Peyer's patch (tissue), 4 donors: ENCODE results near the gene TBL1X. TPM values are rescaled to one million over a fixed set of nuclear protein-coding genes. Genes with fewer than 3 reads are reported as not detected.

Experiments
- DNase-seq, 3 donors: peaks; one replicate each; pipeline ENCODE4 v3.0.0-alpha.2; 2017 to 2019
- H3K27ac ChIP-seq, 4 donors: fragments of 200-600 bp; sonication (generic); one replicate each; pipeline ENCODE4 v1.5.1; 2016 to 2019
- H3K27me3 ChIP-seq, 2 donors: fragments of 200-600 bp; sonication (generic); one replicate each; pipeline ENCODE4 v1.5.1; 2019
- H3K36me3 ChIP-seq, 3 donors: fragments of 200-600 bp; sonication (generic); one replicate each; pipeline ENCODE4 v1.5.1; 2016 to 2019
- H3K4me1 ChIP-seq, 4 donors: fragments of 200-600 bp; sonication (generic); one replicate each; pipeline ENCODE4 v1.5.1; 2016 to 2019
- H3K4me3 ChIP-seq, 4 donors: fragments of 200-600 bp; sonication (generic); 1 replicate in 3 of 4; 2 replicates in 1 of 4; pipeline ENCODE4 v1.5.1; 2016 to 2019; ENCODE audit warnings: mild to moderate bottlenecking in 1 of 4
- H3K9me3 ChIP-seq, 4 donors: fragments of 200-600 bp; sonication (generic); one replicate each; pipeline ENCODE4 v1.5.1; 2016 to 2019; ENCODE audit warnings: mild to moderate bottlenecking in 1 of 4
- POLR2A ChIP-seq, 2 donors: fragments of 450-650 bp; IDR thresholded peaks; one replicate each; pipeline ENCODE4 v1.5.1; 2017; ENCODE audit warnings: antibody characterized with exemption in 2 of 2, mild to moderate bottlenecking in 2 of 2, moderate library complexity in 2 of 2
- total RNA-seq, 4 donors: library from RNA; depleted of rRNA; stranded (reverse); fragments of >200 nt; gene quantifications; one replicate each; pipeline ENCODE4 v1.1.0, GENCODE V29; 2016
- TF ChIP-seq, protein P1 (sequence below), 6 experiments: fragments of 450-650 bp in 4 of 6; fragments of 200-600 bp in 2 of 6; sonication (generic) in 1 of 6; IDR thresholded peaks; one replicate each; pipeline ENCODE4 v1.5.1; 2017 to 2019; ENCODE audit warnings: antibody characterized with exemption in 6 of 6, mild to moderate bottlenecking in 3 of 6, moderate library complexity in 1 of 6

TBL1X gene
- total RNA-seq, 4 donors from 2014 or later = 3.9 to 29.7 (median 5.0) TPM

DNA sequence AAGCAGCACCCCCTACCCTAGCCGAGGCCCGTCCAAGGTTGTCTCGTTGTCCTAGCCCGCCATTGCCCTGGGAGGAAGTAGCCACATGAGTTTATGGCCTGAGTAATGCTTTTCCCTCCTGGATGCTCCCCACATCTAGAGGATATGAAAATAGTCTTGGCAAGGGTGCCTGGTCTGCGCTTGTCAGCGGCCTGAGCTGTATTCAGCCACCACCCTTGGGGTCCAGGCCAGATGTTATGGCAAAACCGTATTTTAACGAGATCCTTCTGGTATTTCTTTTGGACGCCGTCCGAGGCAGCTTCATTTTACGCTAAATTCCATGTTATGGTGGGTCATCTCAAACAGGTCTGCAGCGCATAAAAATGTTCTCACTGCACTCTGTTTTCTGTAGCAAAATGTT, 211.4 kb downstream of the TBL1X start:
- Histone ChIP-seq H3K27ac (no peak overlapping the region), H3K27me3 (no peaks in the 10 kb centered on the region), H3K4me3 (no peak overlapping the region), H3K36me3 (no peaks in the 10 kb centered on the region), H3K4me1 (no peaks in the 10 kb centered on the region), H3K9me3 (no peaks in the 10 kb centered on the region)
- TF ChIP-seq, protein P1, sequence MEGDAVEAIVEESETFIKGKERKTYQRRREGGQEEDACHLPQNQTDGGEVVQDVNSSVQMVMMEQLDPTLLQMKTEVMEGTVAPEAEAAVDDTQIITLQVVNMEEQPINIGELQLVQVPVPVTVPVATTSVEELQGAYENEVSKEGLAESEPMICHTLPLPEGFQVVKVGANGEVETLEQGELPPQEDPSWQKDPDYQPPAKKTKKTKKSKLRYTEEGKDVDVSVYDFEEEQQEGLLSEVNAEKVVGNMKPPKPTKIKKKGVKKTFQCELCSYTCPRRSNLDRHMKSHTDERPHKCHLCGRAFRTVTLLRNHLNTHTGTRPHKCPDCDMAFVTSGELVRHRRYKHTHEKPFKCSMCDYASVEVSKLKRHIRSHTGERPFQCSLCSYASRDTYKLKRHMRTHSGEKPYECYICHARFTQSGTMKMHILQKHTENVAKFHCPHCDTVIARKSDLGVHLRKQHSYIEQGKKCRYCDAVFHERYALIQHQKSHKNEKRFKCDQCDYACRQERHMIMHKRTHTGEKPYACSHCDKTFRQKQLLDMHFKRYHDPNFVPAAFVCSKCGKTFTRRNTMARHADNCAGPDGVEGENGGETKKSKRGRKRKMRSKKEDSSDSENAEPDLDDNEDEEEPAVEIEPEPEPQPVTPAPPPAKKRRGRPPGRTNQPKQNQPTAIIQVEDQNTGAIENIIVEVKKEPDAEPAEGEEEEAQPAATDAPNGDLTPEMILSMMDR (IDR thresholded peaks at IDR 0.05) = no peak
- TF ChIP-seq POLR2A (IDR thresholded peaks at IDR 0.05) = no peak
- DNase-seq = no peak

DNA sequence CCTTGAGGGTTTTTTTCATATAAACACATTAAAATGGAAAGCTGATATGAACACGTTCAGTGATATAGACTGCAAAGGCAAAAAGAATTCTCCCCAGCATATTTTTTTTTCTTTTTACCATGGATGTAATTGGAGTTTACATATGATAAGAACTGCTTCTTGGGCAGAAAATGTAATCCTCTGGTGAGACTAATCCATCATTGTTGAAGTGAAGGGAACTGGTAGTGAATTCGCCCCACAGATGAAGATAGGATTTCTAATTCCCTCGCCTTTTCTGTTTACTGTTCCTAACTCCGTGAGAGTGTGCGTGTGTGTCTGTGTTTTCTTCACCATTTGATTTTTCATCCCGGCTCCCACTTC, 211.9 kb downstream of the TBL1X start:
- TF ChIP-seq, protein P1 (IDR thresholded peaks at IDR 0.05) = no peak
- peak overlapping the region in 1 of 4 donors; percentile 41 for H3K27ac ChIP-seq

DNA sequence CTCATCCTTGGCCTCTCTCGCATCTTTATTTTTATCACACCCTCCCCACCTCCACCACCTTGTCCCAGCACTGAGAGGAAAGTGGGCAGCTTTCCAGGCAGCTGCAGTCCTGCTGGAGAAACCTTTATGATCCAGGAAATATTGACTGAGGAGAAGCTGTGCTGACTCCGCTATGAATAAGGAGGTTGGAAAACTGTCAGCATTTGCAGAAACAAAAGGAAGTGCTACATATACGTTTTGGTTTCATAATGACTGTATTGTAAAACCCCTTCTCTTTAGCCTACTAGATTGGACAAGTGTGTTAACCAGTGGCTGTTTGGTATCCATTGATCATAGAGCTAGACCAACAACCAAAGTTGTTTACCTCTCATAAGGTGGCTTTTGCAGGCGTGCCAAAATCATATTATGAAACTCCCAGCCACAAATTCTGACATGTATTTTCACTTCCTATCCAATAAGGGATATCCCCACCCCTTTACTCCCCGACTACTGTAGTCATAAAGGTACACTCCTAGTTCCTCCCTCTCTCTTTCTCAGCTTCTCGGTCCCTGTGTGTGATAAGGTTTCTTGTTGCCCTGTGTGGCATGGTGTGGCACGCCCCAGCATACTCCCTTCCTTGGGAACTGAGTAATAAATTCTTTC, 212.4 kb downstream of the TBL1X start:
- H3K4me1 ChIP-seq = no peaks in the 10 kb centered on the region
- no peaks in the 10 kb centered on the region for H3K36me3 ChIP-seq
- TF ChIP-seq POLR2A (IDR thresholded peaks at IDR 0.05) = no peak
- TF ChIP-seq, protein P1 (IDR thresholded peaks at IDR 0.05) = no peak
- H3K9me3 ChIP-seq = no peaks in the 10 kb centered on the region
- DNase-seq = peak in 2 of 3 donors; percentile 52 to 53
- peak overlapping the region in 1 of 4 donors; percentile 41 for H3K27ac ChIP-seq
- H3K27me3 ChIP-seq = no peaks in the 10 kb centered on the region
- H3K4me3 ChIP-seq = no peak overlapping the region

More for the DNA sequence above, 211.9 kb downstream of the TBL1X start:
- Histone ChIP-seq H3K4me1 (no peaks in the 10 kb centered on the region), H3K9me3 (no peaks in the 10 kb centered on the region), H3K27me3 (no peaks in the 10 kb centered on the region), H3K36me3 (no peaks in the 10 kb centered on the region), H3K4me3 (no peak overlapping the region)
- no peak for DNase-seq

DNA sequence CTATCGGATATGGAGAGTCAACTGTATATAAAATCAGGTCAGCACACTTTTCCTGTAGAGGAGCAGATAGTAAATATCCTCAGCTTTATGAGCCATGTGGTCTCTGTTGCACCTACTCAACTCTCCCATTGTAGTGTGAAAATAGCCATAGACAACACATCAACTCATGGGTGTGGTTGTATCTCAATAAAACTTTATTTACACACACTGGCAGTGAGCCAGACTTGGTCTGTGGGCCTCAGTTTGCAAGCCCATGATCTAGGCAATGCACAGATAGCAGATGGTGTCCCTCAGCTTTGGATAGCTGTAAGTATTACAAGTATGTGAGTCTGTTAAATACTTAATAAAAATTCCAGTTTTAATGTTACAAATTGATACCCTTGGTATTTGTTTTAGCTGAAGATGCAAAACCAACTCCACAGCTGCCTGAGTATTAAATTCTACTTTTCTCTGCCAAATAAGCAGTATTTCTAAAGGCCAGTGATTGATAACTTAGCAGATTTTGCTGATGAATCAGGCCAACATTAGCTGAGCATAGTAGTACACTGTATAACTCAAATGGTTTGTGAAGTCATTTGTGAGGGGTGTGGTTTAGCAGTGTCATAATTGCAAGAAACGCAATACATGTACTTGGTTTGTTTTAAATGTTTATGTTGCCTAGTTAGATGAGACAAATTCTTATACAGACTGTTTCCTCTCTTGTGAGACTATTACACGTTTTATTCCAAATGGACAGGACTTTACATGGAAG, 213.5 kb downstream of the TBL1X start:
- TF ChIP-seq POLR2A (IDR thresholded peaks at IDR 0.05) = no peak
- TF ChIP-seq, protein P1 (IDR thresholded peaks at IDR 0.05) = no peak
- DNase-seq = no peak
- H3K27ac ChIP-seq = no peak overlapping the region
- H3K4me1 ChIP-seq = no peaks in the 10 kb centered on the region
- H3K9me3 ChIP-seq = no peaks in the 10 kb centered on the region
- H3K36me3 ChIP-seq = no peaks in the 10 kb centered on the region
- no peak overlapping the region for H3K4me3 ChIP-seq
- no peaks in the 10 kb centered on the region for H3K27me3 ChIP-seq

DNA sequence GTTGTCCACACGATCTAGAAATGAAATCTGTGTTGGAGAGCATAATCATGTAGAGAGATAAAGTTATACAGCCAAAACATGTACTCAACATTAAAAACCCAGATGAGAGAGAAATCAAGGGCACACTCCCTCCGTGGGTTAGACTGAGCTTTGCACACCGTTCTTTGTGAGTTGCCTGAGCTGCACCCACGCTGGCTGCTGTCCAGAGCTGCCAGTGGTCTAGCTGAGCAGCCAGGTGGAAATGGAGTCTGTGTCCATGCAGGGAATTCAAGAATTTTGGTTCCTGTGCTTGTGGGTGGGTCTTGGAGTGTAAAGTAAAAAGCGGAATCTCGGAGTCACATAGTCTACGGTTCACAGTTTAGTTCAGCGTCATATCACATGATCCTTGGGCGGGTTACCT, 216.2 kb downstream of the TBL1X start:
- H3K36me3 ChIP-seq = no peaks in the 10 kb centered on the region
- H3K4me3 ChIP-seq = no peak overlapping the region
- no peak for DNase-seq
- H3K27ac ChIP-seq = no peak overlapping the region
- TF ChIP-seq, protein P1 (IDR thresholded peaks at IDR 0.05) = no peak
- no peak for TF ChIP-seq POLR2A (IDR thresholded peaks at IDR 0.05)
- H3K27me3 ChIP-seq = no peaks in the 10 kb centered on the region
- no peaks in the 10 kb centered on the region for H3K4me1 ChIP-seq
- no peaks in the 10 kb centered on the region for H3K9me3 ChIP-seq
